ENCODE measurements around the gene STPG2.
"Not testable (repeated sequence)": the region's sequence is repeated elsewhere in the genome, so short reads cannot be mapped to it uniquely, and the experiment has no call there.

The STPG2 gene

GRCh38 chr4:97952763-97953162 lies 190.5 kb downstream of the STPG2 start:
- DNase-seq (ENCODE audit: low read depth in 2 of 2, low spot score in 1 of 2): no peak

- no peak for DNase-seq (ENCODE audit: low read depth in 2 of 2, low spot score in 1 of 2)
Measured at GRCh38 chr4:97950836-97951235, 192.4 kb downstream of the STPG2 start.

GRCh38 chr4:97942951-97943350 lies 200.3 kb downstream of the STPG2 start:
- DNase-seq (ENCODE audit: low read depth in 2 of 2, low spot score in 1 of 2): no peak

- no peak for DNase-seq (ENCODE audit: low read depth in 2 of 2, low spot score in 1 of 2)
Measured at GRCh38 chr4:97942137-97942536, 201.1 kb downstream of the STPG2 start.

GRCh38 chr4:97938141-97938540 lies 205.1 kb downstream of the STPG2 start:
- no peak for DNase-seq (ENCODE audit: low read depth in 2 of 2, low spot score in 1 of 2)

GRCh38 chr4:97924341-97924958 lies 218.8 kb downstream of the STPG2 start:
- DNase-seq (ENCODE audit: low read depth in 2 of 2, low spot score in 1 of 2): no peak

- no peak for DNase-seq (ENCODE audit: low read depth in 2 of 2, low spot score in 1 of 2)
Measured at GRCh38 chr4:97923096-97923495, 220.2 kb downstream of the STPG2 start.

GRCh38 chr4:97917115-97917514 lies 226.2 kb downstream of the STPG2 start:
- DNase-seq (ENCODE audit: low read depth in 2 of 2, low spot score in 1 of 2): no peak

- no peak for DNase-seq (ENCODE audit: low read depth in 2 of 2, low spot score in 1 of 2)
Measured at GRCh38 chr4:97912156-97912555, 231.1 kb downstream of the STPG2 start.

- DNase-seq (ENCODE audit: low read depth in 2 of 2, low spot score in 1 of 2): no peak
Measured at GRCh38 chr4:97911236-97911906, 231.9 kb downstream of the STPG2 start.

GRCh38 chr4:97910005-97910404 lies 233.3 kb downstream of the STPG2 start:
- DNase-seq (ENCODE audit: low read depth in 2 of 2, low spot score in 1 of 2): no peak

GRCh38 chr4:97903436-97904189 lies 239.7 kb downstream of the STPG2 start:
- not testable (repeated sequence) for DNase-seq (ENCODE audit: low read depth in 2 of 2, low spot score in 1 of 2)

GRCh38 chr4:97900229-97900628 lies 243.0 kb downstream of the STPG2 start:
- no peak for DNase-seq (ENCODE audit: low read depth in 2 of 2, low spot score in 1 of 2)

- DNase-seq (ENCODE audit: low read depth in 2 of 2, low spot score in 1 of 2): no peak
Measured at GRCh38 chr4:97892592-97893266, 250.5 kb downstream of the STPG2 start.

GRCh38 chr4:97879942-97880341 lies 263.3 kb downstream of the STPG2 start:
- no peak for DNase-seq (ENCODE audit: low read depth in 2 of 2, low spot score in 1 of 2)

- DNase-seq (ENCODE audit: low read depth in 2 of 2, low spot score in 1 of 2): no peak
Measured at GRCh38 chr4:97868097-97868496, 275.2 kb downstream of the STPG2 start.

- DNase-seq (ENCODE audit: low read depth in 2 of 2, low spot score in 1 of 2): no peak
Measured at GRCh38 chr4:97867557-97868091, 275.7 kb downstream of the STPG2 start.

GRCh38 chr4:97866821-97867556 lies 276.3 kb downstream of the STPG2 start:
- DNase-seq (ENCODE audit: low read depth in 2 of 2, low spot score in 1 of 2): no peak

GRCh38 chr4:97851115-97851514 lies 292.2 kb downstream of the STPG2 start:
- DNase-seq (ENCODE audit: low read depth in 2 of 2, low spot score in 1 of 2): no peak

GRCh38 chr4:97845758-97846157 lies 297.5 kb downstream of the STPG2 start:
- DNase-seq (ENCODE audit: low read depth in 2 of 2, low spot score in 1 of 2): no peak

- no peak for DNase-seq (ENCODE audit: low read depth in 2 of 2, low spot score in 1 of 2)
Measured at GRCh38 chr4:97841512-97841911, 301.8 kb downstream of the STPG2 start.
